HG03520 (cell line): ENCODE measurements around the gene MRTFA.
A peak's percentile ranks its signal among the peaks of the same experiment; 100 is the strongest.

Source experiments
- ATAC-seq: cut with Tn5 transposase; IDR thresholded peaks from one replicate; pipeline ENCODE4 v1.9.1; 2021; ENCODE audit warnings: mild to moderate bottlenecking, moderate library complexity; ENCODE audit not compliant: unreplicated experiment

MRTFA gene

DNA sequence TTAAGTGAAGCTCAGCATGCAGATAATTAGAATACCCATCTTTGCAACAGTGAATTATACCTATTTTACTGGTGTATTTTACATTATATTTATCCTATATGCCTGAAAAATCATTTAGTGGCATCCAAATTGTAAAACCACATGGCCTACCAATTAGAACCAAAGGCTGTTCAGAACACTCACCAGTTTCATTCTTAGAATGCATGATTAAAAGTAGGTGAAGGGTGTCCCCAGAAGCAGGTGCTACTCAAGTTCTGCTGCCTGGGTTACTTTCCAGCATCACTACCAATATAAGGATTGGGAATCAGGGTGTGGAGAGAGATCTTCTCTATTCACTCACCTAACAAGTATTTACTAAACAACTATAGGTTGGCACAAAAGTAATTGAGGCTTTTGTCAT is 162.8 kb downstream of the MRTFA start:
- ATAC-seq, result no peak

DNA sequence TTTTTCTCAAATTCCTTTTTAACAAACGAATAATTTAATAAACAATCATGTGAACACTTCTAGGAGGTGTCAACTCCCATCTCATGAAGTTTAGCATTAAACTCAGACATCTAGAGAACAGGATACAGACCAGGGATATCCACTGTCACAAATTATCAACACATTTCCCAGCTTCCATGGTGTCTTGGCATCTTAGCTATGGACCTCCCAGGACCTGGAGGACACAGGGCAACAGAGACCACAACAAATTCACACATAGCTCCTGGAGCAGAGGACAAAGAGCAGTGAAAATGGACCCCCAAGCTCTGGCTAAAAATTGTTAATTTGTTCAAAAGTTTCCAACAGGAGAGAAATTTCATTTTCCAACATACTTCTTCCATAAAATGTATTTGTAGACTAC is 163.9 kb downstream of the MRTFA start:
- no peak for ATAC-seq

DNA sequence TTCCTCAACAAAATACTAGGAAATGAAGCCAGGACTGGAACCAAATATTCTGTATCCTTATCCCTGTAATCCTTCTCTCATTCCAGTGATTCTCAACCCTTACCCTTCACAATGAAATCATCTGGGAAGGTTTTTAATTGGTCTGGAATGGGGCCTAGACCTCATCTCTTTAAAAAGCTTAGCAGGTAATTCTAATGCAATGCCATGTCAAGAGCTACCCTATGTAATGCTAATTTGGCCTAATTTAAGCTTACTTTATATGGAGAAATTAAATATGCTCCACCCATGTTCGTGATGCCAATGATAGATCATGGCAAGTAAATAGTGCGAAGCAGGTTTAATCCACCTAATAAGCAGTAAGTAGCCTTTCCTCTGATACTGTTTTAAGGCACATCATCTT is 164.5 kb downstream of the MRTFA start:
- ATAC-seq, result no peak

DNA sequence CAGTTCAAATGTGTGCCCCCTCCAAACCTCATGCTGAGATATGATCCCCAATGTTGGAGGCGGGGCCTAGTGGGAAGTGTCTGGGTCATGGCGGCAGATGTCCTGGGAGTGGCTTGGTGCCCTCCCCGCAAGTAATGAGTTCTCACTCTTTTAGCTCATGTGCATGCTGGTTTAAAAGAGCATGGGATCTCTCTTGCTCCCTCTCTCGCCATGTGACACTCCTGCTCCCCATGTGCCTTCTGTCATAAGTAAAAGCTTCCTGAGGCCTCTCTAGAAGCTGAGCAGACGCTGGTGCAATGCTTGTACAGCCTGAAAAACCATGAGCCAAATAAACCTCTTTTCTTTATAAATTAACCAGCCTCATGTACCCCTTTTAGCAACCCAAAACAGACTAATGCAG is 167.3 kb downstream of the MRTFA start:
- no peak for ATAC-seq

DNA sequence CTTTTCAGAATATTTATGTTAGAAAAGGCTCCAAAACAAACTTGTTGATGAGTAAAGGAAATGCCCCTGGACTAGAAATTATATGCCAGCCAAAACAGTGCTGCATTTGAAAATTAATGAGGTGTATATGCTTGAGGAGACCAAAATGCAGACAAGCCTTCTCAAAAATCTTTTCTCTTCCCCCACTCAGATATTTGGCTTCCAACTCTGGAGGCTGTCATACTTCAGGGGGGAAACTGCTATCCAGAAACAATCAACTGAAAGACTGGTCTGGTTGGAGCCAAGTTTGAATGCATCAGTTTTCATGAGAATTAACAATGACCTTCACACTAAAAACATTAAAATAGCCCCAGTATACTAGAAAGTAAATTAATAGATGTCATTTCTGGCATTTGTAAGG is 167.9 kb downstream of the MRTFA start:
- no peak for ATAC-seq

DNA sequence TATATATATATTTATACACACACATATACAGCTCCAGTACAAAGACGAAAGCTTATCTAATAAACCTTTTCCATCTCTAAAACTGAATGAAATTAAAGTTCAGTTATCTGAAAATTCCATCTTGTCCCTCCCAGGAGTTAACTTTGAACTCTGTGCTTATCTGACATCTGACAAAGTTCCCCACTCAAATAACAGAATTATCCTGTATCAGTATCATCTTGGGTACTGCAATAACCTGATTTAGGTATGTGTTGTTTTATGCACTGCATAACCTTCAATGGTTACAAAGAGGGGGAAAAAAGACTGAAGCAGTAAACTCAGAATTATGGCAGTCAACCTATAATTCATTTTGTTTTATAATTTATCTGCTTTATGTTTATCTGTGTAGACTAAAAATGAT is 169.5 kb downstream of the MRTFA start:
- no peak for ATAC-seq

DNA sequence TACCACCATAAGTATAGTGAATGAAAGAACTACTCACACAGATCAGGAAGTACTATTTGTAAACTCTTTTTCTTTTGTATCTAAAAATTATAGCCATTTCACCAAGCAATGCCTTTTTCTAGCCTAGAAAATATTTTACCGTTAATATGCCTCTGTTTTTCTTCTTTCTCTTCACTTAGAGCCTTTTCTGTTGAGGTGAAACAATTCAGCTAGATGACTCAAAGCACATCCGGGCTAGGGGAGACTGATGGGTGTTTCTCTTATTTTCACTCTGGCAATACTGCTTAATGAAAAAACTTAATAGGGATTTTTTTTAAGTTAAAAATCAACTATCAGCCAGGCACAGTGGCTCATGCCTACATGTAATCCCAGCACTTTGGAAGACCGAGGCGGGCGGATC is 172.8 kb downstream of the MRTFA start:
- no peak for ATAC-seq

DNA sequence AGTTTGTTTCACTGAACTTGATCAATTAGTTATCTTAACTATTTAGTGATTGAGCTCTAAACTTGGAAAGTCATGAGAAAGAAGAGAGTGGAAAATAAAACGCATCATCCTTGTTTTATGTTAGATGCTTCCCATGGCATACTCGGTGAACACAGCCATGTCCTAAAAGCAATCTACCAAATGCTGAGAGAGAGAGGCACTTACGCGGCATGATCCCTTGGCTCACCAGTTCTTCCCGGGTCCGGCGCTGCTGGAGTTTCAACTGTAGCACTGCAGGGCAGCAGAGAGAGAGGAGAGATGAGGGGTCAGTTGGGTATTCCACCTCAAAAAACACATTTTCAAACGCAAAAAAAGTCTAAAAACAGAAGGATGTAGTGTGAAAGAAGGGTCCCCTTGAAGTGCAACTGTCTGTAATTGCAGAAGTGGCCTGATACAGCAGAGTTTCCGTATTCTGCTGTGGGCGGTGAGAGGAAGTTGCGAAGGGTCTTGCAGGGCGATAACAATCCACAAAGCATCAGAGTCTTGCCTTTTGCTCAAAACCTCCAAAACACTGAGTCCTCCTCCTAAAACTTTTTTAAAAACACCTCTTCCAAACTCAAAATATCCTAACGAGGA is 173.4 kb downstream of the MRTFA start:
- ATAC-seq, result no peak

DNA sequence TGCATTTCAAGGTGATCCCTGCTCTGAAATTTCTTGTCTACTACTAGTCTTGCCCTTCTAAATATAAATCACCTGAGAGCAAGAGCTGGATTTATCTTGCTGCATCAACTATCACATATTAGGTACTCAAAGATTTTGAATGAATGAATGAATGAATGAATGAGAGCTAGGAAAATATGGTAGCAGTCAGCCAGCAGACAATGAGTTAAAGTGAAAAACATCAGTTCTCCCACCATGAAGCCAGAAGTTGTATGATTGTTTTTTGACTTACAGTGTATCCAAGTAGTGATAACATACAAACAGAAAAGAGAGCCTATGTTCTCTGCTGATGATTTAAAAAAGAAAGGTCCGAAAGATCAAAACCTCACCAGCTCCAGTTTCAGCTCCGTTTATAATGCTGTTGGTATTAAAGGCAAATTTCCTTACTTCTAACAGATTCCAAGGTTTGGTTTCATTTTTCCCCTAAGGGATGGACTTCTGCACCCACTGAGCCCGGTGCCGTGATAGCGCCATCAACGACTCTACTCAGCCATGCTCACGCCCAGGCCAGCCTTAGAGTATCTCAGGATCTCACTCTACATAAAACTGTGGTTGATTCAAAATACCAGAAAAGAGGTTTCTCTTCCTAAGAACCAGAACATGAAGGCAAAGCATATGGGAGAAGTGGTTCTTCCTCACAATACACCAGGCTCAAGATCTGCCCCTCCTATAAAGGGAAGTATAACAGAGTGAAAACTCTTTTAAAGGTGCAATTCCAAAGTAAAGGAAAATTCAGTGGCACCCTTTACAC is 174.1 kb downstream of the MRTFA start:
- no peak for ATAC-seq

DNA sequence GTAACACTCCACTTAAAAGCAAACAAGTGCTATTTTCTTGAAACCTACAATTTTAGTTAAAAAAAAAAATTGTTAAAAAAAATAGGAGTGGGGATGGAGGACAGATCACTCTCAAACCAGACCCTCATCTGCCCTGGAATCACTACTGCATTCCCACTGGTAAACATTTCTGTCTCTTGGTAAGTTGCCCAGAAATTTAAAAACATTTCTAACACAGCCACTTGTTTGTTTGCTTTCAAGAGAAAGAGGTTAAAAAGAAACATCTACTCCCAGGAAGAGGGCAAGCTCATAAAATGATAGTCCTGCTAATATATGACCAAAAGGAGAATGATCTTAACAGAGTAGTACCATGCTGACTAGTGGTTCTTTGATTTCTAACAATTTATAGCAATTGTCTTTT is 182.8 kb downstream of the MRTFA start:
- ATAC-seq, result no peak

DNA sequence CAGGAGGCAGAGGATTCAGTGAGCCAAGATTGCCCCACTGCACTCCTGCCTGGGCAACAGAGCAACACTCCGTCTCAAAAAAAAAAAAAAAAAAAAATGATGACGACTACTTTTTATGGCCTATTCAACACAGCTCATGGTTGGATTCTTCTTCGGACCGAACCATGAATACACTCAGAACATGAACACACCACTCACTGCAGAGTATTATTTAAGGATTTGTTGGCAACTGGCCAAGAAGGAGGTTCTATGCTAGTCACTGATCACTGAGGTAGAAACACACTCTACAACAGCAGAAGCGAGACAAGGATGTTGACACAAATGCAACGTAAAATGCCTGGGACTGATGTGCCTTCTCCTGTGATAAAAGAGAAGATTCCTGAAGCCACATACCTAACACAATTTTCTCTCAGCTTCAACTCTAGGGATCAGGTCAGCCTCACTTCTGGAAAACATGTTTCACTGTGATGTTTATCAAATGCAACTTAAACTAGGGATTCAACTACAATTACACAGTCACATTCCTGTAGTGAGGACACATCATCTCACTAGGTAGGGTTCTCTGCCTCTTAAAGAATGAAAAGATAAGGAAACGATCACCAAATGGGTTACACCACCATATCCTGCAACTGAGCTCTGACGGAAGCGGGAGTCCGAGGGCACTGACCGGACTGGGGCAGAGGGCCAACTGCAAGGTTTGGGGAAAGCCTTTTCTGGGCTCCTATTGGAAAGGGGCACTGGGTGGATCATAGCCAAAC is 183.6 kb downstream of the MRTFA start:
- ATAC-seq, result no peak

DNA sequence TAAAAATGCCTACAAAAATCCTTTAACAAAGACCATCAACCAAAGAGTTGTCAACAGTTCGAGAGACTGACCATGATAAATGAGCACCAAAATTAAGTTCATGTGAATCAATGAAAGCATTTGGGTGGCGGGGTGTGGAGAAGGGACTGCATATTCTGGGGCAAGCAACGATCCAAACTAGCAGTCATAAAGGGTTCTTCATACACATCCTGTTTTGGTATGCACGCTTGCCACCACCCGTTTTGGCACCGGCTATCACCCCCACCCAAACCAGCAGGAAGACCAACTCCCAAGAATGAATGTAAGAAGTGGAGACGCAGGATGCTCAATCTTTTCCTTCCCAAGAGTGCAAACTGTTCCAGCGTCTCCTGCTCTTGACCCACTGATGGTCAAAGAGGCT is 185.3 kb downstream of the MRTFA start:
- no peak for ATAC-seq

DNA sequence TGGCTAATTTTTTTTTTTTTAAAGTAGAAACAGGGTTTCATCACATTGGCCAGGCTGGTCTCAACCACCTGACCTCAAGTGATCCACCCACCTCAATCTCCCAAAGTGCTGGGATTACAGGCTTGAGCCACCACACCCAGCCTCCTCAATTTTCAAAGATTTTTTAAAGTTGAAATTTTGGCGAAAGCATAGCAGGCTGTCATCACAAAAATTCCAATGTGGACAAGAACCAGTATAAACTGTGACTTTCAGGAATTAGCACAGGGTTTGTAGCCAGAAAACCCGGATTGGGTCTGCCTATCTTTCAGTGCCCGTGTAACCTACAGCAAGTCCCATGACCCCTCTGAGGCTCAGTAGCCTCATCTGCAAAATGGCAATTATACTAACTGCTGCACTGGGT is 185.9 kb downstream of the MRTFA start:
- ATAC-seq, result no peak

DNA sequence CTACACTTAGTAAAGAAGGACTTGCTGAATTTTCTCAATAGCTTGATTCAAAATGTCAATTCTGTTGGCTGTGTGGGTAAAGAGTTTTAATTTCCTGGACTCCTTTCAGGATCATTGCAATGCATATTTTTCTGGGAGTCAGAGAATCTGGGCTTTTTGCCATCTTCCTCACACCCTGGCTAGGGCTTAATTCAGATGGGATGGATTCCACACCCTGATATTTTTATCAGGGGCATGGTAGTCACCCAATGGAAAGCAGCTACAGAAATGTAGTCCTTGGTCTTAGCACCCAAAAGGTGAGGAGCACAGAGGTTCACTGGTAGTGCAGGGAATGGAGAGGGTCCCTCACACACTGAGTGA is 186.9 kb downstream of the MRTFA start:
- no peak for ATAC-seq

DNA sequence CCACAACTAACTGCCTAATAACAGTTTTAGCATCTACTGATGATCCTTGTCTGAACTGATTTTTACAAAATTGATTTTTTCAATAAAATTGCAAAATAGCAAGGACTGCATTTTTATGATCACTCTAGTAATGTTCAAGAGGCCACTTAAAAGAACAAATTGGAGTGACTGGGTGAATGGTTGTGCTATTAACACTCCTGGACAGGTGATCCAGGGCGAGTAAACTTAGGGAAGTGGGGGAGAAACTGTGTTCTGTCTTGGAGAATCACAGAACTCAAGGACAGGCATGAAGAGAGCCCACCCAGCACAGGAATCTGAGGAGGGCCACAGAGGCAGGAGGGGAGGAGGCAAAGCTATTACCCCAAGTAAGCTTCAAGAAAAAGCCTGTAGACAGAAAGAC is 190.3 kb downstream of the MRTFA start:
- no peak for ATAC-seq

DNA sequence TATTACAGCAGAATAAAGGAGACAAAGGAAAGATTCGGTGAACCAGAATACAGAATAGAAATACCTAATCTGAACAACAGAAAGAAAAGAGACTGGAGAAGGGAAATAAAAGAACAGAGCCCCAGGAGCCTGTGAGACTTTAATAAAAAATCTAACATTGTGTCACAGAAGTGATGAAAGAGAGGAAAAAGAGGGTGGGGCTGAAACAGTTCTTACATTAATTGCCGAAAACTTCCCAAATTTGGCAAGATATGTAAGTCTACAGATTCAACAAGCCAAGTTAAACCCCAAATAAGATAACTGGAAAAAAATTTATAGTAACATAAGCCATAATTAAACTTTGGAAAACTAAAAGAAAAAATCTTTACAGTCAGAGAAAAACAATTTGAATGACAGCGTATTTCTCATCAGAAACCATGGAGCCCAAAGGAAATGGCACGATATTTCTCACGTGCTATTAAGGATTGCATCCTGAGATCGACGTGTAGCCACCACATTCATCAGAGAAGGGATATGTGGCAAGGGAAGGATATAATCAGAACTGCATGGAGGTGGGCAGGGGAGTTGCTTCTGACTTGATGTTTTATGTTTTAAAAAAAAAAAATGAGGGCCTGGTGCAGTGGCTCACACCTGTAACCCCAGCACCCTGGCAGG is 192.2 kb downstream of the MRTFA start:
- no peak for ATAC-seq

DNA sequence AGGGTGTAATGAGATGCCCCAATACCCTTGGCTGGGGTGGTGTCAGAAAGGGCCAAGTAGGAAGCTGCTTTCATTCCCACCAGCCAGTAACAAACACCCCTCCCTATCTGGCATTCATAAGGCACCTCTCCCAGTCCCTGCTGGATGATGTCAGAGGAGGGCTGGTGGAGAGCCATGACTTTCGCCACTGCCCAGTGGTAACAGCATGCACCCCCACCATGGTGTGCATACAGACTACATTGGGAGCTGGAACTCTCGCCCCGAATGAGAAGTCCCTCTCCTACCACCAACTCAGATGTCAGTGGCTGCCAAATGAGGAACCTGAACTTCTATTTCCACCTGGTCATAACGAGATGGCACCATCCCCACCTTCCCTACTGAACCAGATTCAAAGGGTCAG is 192.8 kb downstream of the MRTFA start:
- no peak for ATAC-seq

DNA sequence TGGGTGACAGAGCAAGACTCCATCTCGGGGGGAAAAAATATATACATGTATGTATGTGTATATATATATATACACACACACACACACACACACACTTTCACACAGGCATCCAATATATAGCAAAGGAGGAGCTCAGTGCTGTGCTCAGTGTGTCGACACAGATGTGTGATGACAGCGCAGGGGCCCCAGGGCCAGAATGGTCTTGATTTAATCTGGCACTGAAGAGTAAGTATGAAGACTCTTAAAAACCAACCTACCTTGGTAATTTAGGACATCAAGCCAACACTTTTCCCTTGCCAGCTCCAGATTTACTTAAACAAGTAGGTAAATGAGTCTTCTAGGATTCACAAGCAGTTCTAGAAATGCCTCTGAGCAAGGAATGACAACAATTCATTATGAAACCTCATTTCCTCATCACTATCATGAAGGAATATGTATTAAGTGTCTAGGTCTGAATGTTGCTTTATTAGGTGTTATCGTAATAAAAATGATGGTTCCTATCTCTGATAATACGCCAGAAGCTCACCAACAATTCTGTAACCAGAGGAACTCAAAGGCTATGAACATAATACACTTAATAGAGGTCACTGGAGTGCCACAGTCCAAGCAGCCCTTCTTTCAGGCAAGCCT is 194.6 kb downstream of the MRTFA start:
- no peak for ATAC-seq

DNA sequence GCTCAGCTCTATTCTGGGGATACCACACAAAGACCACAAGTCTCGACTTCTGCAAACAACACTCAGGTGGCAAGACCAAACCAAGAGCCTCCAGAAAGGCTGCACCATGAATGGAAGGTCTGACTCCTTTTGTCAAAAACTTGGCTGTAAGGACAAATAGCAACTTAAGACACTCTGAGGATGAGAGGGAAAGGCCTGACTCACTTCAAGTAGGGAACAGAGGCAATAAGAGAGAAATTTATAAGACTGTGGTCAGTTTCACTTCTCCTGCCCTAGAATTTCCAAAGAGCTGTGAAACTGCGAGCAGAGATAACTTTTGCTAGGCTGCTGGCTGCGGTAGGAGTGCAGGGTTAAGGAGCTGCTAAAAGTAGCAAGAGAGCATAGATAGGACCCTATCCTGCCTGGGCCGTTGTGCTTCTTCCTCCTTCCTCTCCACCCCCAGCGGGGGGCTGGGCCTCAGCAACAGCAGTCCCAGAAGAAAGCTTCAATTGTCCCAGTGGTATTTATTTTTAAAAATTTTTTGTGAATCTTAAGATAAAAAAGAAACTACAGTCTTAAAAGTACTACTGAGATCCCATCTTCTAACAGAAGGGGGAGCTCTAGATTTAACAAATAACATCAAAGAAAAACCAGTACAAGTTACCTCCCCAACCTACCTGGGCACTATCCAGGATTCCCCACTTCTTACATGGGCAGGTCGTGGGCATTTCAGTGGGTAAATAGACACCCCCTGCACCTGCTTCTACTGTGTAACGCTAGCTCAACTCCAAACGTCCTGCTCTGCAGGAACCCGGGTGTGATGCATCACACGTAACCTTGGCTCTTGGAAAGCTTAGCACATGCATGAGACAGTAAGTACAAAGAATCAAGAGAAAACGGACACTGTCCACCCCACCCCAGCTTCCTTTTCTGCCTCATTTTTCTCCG is 199.8 kb downstream of the MRTFA start:
- peak; percentile 57 for ATAC-seq

DNA sequence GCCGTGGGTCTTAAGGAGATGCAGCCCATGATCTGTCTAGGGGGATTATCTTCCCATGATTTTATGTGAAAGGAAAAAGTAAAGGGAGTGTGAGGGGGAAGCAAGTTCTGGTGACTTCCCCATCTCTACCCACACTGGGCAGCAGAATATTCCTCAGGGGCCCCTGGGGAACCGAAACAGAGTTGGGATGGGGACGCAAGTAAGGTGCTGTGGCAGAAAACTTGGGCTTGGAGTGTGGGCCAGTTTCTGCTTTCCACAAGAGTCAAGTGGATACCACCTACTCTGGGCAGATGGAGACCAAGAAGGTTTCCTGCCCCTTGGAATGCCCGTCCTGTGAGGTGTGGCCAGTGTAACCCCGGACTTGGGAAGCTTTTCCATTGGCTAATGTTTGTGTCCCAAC is 201.8 kb downstream of the MRTFA start:
- no peak for ATAC-seq
